ENCODE data around the gene FGFR3.

FGFR3 gene

DNA sequence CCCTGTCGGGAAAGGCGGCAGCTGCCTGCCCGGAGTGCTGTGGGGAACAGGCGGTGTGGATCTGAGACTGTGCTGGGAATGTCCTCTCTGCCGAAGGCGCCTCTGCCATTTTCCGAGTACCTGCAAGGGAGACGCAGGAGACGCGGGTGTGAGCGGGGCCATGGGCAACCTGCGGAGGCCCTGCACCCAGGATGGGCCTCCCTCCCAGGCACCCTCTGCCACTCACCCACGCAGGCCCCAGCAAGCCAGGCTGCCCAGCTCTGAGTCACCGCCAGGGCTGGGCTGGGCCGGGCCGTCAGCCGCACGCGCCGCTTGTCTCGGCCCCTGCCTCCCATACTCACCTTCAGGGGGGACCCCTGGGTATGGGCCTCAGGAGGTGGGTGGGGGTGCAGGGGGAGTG, 3.5 kb upstream of the FGFR3 start:
- DNase-seq, result no peak

DNA sequence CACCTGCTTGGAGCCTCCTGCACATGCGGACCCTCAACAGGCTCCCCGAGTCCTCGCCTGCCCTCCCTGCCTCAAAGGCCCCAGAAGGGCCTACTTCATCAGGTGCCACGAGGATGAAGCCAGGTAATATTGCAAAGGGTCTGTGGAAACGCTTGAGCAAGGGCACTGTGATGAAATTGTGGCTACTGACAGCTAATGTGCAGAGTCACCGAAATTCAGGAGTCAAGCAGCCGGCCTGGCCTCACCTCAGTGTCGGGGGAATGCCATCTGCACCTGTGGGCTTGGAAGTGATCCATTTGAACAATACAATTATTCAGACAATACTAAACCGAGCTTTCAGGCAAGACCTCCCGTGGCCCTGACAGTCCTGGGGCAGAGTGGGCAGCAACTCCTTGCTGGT, 3.1 kb upstream of the FGFR3 start:
- no peak for DNase-seq

DNA sequence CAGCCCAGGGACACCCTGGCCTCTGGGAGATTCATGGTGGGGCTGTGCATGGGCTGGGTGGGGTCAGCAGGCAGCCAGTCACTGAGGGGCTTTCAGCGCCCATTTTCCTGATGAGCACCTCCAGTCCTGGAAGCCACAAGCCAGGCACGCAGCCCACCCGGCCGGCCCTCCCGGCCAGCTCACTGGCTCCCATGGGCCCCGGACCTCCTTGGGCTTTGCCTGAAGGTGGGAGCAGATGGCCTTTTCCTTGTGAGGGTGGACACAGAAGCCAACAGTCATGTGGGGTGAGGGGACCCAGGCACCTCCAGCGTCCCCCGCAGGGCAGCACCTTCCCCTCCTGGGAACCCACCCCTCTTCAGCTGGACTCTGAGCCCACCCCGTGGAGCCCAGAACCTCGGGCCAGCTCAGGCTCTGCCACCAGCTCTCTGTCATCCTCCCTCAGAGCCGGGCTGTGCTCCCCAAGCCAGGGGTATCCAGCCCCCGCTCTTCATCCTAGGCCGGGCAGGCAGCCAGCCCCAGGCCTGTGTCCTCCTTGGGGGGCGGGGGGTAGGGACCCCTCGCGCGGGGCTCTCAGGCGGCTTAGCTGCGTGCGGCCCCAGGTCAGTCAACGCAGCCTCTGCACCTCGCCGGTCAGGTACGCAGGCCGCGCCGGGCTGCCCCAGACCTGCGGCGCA, 798 bp upstream of the FGFR3 start:
- DNase-seq, result no peak

DNA sequence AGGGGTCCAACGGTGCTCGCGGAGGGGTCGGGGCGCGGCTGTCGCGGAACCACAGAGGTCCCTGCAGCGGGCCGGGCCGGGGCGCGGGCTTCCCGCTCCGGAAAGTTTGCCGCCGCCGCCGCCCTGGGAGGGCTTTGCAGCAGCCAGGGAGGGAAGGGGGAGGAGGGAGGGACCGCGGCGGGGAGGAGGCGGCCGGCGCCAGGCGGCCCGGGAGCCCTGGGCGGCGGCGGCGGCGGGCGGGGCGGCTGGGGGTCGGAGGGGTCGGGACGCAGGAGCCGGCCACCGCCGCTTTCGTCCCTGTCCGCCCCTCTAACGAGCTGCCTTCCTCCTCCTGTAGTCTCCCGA, 375 bp downstream of the FGFR3 start:
- no peak for DNase-seq

DNA sequence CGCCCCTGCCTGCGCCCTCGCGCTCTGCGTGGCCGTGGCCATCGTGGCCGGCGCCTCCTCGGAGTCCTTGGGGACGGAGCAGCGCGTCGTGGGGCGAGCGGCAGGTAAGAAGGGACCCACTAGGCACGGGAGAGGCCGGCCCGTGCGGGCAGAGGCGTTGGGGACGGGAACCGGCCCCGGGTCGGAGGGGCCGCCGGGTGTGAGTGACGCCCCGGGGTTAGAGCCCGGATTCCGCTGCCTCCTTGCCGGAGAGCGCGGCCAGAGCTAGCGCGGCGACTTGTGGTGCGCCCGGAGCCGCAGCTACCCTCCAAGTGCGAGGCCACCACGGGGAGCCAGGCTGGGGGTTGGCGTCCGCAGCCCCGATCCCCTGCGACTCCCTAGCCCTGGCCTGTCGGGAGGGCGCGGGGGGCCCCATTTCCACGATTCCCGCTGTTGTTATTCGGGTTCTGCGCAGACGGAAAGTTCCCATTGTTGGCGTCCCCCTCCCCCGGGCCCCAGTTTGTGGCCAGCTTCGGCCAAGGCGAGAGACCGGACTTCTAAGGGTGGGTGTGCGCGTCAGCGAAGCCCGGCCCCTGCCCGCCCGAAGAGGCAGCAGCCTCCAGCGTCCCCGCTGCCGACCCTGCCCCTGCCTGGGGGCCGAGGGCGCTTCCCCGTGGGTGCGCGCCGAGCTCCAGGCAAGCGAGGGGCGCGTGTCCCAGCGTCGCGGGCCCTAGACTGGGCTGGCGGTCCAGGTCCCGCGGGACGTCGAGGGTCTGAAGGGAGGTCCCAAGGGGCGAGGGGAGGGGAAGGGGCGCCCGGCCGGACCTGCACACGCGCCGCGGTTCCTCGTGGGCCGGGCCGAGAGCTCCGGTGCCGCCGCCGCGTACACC, 1.1 kb downstream of the FGFR3 start:
- no peak for DNase-seq

DNA sequence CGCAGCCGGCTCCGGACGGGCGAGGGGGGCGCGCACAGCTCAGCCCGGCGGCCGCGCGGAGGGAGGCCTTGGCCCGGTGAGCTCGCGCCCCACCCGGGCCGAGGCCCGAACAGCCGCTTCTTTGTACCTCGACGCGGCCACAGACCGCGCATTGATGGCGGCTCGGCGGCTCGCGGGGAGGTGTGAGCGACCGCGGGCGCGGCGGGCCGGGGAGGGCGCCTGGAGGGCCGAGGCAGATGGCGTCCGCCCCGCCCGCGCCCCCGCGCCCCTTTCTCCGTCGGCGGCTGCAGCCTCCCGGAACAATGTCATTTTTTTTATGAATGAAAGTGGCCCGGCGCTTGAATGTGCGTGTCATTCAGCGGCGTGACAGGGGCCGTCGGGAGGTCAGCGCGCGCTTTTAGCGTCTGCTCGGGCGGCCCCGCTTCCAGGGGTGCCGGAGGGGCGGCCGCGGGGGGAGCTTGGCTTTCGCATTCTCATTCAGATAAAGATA, 1.8 kb downstream of the FGFR3 start:
- DNase-seq, result no peak

DNA sequence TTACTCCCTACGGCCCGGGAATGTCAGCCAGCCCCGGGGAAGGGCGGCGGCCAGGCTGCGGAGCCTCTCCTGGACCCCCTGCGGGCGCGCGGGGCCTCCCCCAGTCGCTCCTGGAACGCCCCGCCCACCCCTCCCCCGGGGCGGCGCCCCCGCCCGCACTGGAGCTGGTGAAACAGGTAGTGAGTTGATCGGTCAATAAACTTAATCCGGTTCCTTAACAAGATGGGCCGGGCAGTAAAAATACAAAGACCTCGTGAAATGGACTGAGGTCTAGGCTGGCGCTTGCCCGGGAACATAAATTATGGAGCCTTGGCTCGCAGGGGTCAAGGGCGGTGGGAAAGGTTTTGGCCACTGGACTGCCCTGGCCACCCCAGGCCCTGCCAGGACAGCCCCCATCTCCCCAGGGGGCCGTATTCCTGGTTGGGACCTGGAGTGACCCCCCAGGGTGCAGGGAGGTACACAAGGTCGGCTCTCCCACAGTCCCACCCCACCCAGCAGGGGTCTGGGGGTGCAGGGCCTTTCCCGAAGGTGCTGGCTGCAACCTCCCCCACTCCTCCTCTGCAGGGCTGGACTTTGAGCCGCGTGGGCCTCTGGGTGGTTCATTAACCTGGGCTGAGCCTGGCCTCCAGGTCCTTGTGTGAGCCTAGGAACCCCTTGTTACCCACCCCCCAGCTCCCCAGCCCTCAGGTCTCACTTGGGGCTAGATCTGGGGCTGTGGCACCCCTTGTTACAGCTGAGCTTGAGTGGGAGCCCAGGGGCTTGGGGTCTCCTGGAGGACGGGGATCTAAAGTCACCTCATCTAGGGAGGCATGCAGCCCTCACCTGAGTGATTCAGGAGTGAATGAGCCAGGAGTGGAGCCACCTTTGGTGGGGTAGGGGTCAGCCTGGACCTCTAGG, 2.5 kb downstream of the FGFR3 start:
- DNase-seq, result no peak

DNA sequence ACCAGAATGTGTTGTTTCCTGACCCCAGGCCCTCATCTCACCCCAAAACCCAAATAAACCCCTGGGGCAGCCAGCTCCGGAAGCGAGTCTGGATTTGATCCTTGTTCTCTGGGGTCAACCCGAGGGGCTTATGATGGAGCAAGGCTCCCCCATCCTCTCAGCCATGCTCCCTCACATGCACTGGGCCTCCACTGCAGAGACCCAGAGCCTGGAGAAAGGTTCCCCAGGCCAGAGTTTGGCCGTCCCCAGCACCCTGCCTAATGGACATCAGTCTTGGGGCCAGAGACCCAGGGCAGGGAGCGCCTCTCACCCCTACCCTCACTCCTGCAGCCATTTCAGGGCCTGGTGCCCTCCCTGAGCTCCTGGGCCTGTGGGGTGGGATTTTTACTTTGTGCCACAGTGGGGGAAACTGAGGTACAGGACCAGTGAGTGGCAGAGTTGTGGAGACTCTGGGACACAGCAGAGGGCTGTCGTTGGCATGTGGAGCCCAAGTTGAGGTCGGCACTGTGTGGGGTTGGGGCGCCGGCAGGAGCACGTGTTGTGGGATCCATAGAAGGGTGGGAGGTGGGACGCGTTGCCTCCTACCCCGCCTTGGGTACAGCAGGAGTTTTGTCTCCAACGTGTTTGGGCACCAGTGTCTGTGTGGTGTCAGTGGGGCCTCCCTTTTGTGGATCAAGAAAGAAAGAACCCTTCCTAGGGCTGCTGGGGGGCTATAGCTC, 3.6 kb downstream of the FGFR3 start:
- no peak for DNase-seq

DNA sequence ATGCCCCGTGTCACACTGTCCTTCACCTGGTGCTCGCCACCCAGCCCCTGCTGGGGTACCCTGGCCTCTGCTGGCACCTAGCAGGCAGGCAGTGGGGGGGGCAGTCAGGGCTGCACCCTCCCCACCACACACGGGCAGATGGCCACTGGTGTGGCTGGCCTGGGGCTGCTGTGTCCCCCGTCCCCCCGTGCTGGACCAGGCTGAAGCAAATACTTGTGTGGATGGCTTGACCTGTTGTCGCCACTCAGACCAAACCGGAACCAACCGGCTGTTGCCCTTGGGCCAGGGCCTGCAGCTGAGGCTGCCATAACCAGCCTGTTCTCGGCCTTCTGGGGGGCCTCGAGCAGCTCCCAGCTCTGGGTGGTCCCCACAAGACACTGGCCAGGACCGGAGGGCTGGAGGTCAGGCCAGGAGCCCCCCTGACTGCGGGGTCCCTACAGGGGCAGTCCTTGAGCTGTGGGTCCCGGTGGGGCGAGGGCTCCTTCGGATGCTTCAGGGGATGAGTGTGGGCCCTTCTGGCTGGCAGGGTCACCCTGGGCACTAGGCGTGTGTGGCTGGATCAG, 4.3 kb downstream of the FGFR3 start:
- no peak for DNase-seq

DNA sequence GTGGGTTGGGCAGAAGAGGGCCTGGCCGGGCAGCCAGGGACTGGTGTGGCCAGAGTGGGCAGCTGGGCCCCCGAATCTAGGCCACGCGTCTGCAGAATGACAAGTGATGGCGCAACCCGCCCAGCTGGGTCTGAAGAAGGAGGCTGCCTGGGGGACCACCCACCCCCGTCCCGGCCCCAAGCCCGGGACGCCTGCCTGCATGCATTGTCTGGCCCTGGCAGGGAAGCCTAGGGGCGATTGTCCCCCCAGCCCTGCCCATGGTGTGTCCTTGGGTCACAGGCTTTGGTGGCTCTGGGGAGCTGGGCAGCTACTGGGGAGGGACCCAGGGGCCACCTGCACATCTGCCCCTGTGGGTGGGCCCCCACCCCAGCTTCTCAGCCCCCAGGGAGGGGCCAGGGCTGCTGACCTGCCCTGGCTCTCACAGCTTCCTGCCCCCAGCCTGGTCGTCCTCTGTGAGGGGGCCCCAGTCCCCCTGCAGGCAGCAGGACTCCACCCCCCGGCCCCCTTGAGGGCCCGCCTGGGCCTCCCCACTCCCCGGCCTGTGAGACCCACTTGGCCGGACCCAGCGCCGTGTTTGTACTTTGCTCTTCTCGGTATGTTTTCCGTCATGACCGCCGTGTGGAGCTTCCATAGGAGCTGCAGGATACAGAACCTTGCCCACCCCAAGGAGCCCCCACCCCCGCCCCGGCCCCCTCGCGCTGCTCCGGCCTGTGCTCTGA, 4.9 kb downstream of the FGFR3 start:
- no peak for DNase-seq

DNA sequence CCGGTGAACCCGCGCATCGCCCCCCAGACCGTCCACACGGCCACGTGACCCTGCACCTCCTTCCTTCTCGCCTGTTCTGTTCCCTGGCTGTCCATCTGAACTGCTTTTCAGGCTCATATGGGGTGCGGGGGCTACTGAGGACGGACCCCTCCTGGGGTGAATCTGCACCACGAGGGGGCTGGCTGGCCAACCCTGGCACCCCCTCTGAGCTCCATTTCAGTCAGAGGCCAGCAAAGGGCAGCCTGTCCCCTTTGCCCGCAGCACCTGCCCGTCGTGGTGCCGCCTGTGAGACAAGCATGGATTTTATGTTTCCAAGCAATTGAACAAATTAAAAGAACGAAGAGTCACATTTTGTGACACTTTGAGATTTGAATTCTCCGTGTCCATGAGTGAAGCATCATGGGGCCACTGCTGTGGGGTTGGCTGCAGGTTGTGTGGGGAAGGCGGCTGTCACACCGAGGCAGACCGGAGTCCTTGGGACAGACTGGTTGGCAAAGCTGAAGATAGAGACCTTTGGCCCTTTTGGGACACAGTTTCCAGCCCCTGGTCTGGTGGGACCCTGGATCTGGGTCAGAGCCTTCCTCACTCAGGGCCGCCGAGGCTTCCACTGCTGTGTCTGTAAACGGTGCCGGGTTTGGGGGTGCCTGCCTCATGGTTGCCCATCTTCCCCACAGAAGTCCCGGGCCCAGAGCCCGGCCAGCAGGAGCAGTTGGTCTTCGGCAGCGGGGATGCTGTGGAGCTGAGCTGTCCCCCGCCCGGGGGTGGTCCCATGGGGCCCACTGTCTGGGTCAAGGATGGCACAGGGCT, 5.7 kb downstream of the FGFR3 start:
- DNase-seq, result no peak

DNA sequence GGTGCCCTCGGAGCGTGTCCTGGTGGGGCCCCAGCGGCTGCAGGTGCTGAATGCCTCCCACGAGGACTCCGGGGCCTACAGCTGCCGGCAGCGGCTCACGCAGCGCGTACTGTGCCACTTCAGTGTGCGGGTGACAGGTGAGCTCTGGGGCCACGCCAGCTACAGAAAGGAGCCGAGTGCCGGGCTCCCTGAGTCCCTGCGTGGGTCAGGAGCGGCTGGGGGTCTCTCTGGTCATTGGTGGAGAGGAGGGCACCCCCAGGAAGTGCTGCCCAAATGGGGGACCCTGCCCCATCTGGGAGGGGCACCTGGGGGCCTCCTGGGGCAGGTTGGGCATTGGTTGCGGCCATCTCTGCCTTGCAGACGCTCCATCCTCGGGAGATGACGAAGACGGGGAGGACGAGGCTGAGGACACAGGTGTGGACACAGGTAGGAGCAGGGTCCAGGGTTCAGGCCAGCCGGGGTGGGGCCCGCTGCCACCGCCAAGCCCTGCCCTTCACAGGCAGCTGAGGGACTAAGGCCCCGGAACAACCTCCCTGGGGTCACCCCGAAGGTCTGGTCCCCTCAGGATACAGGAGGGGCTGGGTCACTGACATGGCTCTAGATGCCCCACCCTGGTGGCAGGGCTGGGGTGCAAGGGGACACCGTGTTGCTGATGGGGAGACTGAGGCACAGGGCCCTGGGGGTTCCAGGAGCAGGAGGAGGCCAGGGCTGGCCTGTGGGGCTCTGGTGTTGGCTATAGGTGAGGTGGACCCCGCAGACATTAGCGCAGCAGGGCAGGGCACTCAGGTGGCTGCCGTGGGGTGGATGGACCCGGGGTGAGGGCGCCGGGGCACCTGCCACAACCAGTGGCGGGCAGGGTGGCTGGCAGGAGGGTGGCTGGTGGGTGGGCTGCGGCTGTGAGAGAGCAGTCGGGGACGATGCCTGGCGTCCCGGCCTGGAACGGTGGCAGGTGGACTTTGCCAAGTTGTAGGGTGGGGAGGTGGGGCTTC, 6.6 kb downstream of the FGFR3 start:
- no peak for DNase-seq

DNA sequence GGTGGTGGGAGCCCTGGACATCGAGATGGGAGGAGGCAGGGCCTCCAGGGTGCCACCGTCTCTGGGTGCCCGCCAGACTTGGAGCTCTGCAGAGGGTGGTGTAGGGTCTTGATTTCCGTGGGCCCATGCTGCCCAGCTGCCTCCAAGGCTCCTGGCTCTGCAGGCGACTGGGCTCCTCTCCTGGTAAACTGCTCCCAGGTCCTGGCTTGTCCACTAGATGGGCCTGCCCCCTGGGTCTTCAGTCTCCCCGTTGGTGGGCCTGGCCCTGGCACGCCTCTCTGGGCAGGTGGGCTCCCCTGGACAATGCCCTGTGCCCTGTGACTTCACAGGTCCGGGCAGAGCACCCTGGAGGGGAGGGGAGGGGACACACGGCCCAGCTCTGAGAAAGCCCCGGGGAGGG, 7.7 kb downstream of the FGFR3 start:
- no peak for DNase-seq

DNA sequence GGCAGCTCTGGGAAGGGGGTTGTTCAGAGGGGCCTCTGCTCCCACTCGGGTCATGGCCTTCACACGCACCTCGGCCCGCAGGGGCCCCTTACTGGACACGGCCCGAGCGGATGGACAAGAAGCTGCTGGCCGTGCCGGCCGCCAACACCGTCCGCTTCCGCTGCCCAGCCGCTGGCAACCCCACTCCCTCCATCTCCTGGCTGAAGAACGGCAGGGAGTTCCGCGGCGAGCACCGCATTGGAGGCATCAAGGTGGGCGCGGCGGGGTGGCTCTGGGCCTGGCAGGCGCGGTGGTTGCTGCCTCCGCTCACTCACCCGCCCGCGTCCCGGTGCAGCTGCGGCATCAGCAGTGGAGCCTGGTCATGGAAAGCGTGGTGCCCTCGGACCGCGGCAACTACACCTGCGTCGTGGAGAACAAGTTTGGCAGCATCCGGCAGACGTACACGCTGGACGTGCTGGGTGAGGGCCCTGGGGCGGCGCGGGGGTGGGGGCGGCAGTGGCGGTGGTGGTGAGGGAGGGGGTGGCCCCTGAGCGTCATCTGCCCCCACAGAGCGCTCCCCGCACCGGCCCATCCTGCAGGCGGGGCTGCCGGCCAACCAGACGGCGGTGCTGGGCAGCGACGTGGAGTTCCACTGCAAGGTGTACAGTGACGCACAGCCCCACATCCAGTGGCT, 8.3 kb downstream of the FGFR3 start:
- DNase-seq, result no peak

DNA sequence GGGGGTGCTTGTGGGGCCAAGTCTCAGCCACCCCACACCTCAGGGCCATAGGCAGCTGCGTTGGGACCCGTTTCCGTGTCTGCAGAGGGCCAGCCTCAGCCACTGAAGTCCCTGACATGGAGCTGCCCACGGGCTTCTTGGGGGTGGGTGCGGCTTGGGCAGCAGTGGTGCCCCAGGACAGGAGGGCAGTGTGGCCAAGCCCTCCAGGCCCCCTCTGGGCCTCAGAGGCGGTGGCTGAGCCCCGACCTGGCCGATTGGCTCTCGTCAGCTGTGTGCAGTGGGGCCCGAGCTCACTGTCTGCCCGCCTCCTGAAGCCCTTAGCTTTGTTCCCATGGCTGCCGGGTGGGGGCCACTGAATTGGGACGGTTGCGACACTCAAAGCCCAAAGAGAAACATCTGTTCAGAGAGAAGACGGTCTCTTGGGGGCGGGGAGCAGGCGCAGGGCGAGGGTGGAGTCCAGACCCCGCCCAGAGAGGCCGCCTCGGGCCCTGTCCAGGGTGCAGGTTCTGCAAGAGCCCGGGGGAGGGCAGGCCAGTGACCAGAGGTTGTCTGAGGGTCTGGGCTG, 9.1 kb downstream of the FGFR3 start:
- no peak for DNase-seq

DNA sequence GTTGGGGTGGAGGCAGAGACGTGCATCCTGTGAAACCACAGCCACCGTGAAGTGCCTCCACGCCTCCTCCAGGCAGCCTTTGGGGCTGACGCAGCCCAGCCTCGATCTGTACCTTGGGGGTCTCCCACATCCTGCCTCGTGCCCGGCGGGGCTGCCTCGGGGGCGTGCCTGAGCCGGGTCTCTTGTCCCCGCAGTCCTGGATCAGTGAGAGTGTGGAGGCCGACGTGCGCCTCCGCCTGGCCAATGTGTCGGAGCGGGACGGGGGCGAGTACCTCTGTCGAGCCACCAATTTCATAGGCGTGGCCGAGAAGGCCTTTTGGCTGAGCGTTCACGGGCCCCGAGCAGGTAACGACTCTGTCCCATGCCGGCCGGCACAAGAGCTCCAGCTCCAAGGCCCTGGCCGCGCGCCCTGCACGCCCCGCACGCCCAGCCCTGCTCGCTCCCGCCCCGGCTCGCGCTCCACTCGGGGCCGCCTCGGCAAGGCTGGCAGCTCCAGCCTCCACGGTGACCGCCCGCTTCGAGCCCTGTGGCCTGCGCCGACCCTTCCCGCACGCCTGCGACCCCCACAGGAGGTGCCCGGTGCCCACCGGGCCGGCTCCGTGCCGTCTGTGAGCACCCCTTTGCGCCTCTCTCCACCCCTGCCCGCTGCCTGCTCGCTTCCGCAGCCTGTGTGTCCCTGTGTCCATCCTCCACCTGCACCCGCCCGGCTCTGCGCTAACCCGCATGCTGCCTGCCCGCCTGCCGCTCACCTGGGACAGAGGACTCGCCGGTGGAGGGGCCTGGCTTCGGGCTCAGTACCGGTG, 9.8 kb downstream of the FGFR3 start:
- no peak for DNase-seq

DNA sequence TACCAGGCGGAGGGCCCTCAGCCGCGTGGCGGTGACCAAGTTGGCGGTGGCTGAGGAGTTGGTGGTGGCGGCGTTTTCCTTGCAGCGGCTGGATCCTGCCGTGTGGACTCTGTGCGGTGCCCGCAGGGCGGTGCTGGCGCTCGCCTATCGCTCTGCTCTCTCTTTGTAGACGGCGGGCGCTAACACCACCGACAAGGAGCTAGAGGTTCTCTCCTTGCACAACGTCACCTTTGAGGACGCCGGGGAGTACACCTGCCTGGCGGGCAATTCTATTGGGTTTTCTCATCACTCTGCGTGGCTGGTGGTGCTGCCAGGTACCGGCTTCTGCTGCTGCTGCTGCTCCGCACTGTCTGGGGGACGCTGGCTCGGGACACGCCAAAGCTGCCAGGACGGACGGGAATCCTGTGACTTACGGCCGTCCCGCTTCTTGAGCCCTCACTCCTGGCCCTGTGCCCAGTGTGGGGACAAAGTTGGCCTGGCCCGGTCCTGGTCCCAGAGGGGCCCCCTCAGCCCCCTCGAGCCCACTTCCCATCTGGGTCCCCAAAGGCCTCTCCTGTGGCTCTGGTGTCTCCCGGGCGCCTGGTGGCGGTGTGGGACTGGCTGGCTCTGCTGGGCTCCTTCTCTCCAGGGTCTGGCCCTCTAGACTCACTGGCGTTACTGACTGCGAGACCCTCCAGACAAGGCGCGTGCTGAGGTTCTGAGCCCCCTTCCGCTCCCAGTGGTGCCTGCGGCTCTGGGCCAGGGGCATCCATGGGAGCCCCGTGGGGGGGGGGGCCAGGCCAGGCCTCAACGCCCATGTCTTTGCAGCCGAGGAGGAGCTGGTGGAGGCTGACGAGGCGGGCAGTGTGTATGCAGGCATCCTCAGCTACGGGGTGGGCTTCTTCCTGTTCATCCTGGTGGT, 10.7 kb downstream of the FGFR3 start:
- DNase-seq, result no peak

All from NCI-H1436 treated with DMSO at 0.1 percent for 48 hours (cell line).